Measurements from ENCODE around the gene HCN1.
"Not testable (repeated sequence)": the region's sequence is repeated elsewhere in the genome, so short reads cannot be mapped to it uniquely, and the experiment has no call there.

The HCN1 gene

GRCh38 chr5:45444856-45445255 lies 251.3 kb downstream of the HCN1 start:
- not testable (repeated sequence) for H3K27ac ChIP-seq (ENCODE audit: low read depth, low read length, severe bottlenecking)
- 91 to 94% methylated on average over 7 to 8 of the region's 15 CpGs for WGBS, 2 experiments (ENCODE audit: insufficient coverage in 2 of 2)

GRCh38 chr5:45440466-45440865 lies 255.7 kb downstream of the HCN1 start:
- WGBS, 2 experiments (ENCODE audit: insufficient coverage in 2 of 2): 70 to 100% methylated on average over 1 of the region's 1 CpG
- H3K4me3 ChIP-seq (ENCODE audit: extremely low read depth, insufficient read depth, low read length, poor library complexity, severe bottlenecking): no peak overlapping the region
- no peaks in the 10 kb centered on the region for H3K9me3 ChIP-seq (ENCODE audit: control insufficient read depth, low read length)
- H3K4me1 ChIP-seq (ENCODE audit: control insufficient read depth, insufficient read depth, low read length, poor library complexity, severe bottlenecking): no peaks in the 10 kb centered on the region
- H3K27ac ChIP-seq (ENCODE audit: low read depth, low read length, severe bottlenecking): no peak overlapping the region
- H3K36me3 ChIP-seq (ENCODE audit: control insufficient read depth, insufficient read depth, low read length): no peaks in the 10 kb centered on the region

More at GRCh38 chr5:45444856-45445255, 251.3 kb downstream of the HCN1 start:
- H3K4me3 ChIP-seq (ENCODE audit: extremely low read depth, insufficient read depth, low read length, poor library complexity, severe bottlenecking); H3K4me1 ChIP-seq (ENCODE audit: control insufficient read depth, insufficient read depth, low read length, poor library complexity, severe bottlenecking); H3K9me3 ChIP-seq (ENCODE audit: control insufficient read depth, low read length); H3K36me3 ChIP-seq (ENCODE audit: control insufficient read depth, insufficient read depth, low read length): not testable (repeated sequence)

- Histone ChIP-seq H3K4me3 (ENCODE audit: extremely low read depth, insufficient read depth, low read length, poor library complexity, severe bottlenecking) (no peak overlapping the region), H3K36me3 (ENCODE audit: control insufficient read depth, insufficient read depth, low read length) (no peaks in the 10 kb centered on the region), H3K9me3 (ENCODE audit: control insufficient read depth, low read length) (no peaks in the 10 kb centered on the region), H3K27ac (ENCODE audit: low read depth, low read length, severe bottlenecking) (no peak overlapping the region), H3K4me1 (ENCODE audit: control insufficient read depth, insufficient read depth, low read length, poor library complexity, severe bottlenecking) (no peaks in the 10 kb centered on the region)
Measured at GRCh38 chr5:45437752-45438151, 258.4 kb downstream of the HCN1 start.

- no CpG with 5 or more reads among the region's 2 CpGs for WGBS, 2 experiments (ENCODE audit: insufficient coverage in 2 of 2)
- Histone ChIP-seq H3K36me3 (ENCODE audit: control insufficient read depth, insufficient read depth, low read length) (no peaks in the 10 kb centered on the region), H3K9me3 (ENCODE audit: control insufficient read depth, low read length) (no peaks in the 10 kb centered on the region), H3K4me1 (ENCODE audit: control insufficient read depth, insufficient read depth, low read length, poor library complexity, severe bottlenecking) (no peaks in the 10 kb centered on the region), H3K4me3 (ENCODE audit: extremely low read depth, insufficient read depth, low read length, poor library complexity, severe bottlenecking) (no peak overlapping the region), H3K27ac (ENCODE audit: low read depth, low read length, severe bottlenecking) (no peak overlapping the region)
Measured at GRCh38 chr5:45417285-45417998, 278.7 kb downstream of the HCN1 start.

GRCh38 chr5:45414620-45415573 lies 281.3 kb downstream of the HCN1 start:
- Histone ChIP-seq H3K4me3 (ENCODE audit: extremely low read depth, insufficient read depth, low read length, poor library complexity, severe bottlenecking) (no peak overlapping the region), H3K27ac (ENCODE audit: low read depth, low read length, severe bottlenecking) (no peak overlapping the region), H3K9me3 (ENCODE audit: control insufficient read depth, low read length) (no peaks in the 10 kb centered on the region), H3K4me1 (ENCODE audit: control insufficient read depth, insufficient read depth, low read length, poor library complexity, severe bottlenecking) (peaks cover 12% of the 10 kb centered on the region), H3K36me3 (ENCODE audit: control insufficient read depth, insufficient read depth, low read length) (no peaks in the 10 kb centered on the region)
- 80 to 100% methylated on average over 1 of the region's 2 CpGs for WGBS, 2 experiments (ENCODE audit: insufficient coverage in 2 of 2)

- Histone ChIP-seq H3K4me1 (ENCODE audit: control insufficient read depth, insufficient read depth, low read length, poor library complexity, severe bottlenecking) (peaks cover 12% of the 10 kb centered on the region), H3K9me3 (ENCODE audit: control insufficient read depth, low read length) (no peaks in the 10 kb centered on the region), H3K4me3 (ENCODE audit: extremely low read depth, insufficient read depth, low read length, poor library complexity, severe bottlenecking) (no peak overlapping the region), H3K27ac (ENCODE audit: low read depth, low read length, severe bottlenecking) (peak overlapping the region; percentile 4), H3K36me3 (ENCODE audit: control insufficient read depth, insufficient read depth, low read length) (no peaks in the 10 kb centered on the region)
- WGBS, 2 experiments (ENCODE audit: insufficient coverage in 2 of 2): 93 to 95% methylated on average over 2 to 3 of the region's 3 CpGs
Measured at GRCh38 chr5:45411971-45412612, 284.1 kb downstream of the HCN1 start.

- Histone ChIP-seq H3K4me3 (ENCODE audit: extremely low read depth, insufficient read depth, low read length, poor library complexity, severe bottlenecking) (no peak overlapping the region), H3K9me3 (ENCODE audit: control insufficient read depth, low read length) (no peaks in the 10 kb centered on the region), H3K36me3 (ENCODE audit: control insufficient read depth, insufficient read depth, low read length) (no peaks in the 10 kb centered on the region), H3K4me1 (ENCODE audit: control insufficient read depth, insufficient read depth, low read length, poor library complexity, severe bottlenecking) (peaks cover 12% of the 10 kb centered on the region), H3K27ac (ENCODE audit: low read depth, low read length, severe bottlenecking) (no peak overlapping the region)
- WGBS, 2 experiments (ENCODE audit: insufficient coverage in 2 of 2): no CpG with 5 or more reads among the region's 3 CpGs
Measured at GRCh38 chr5:45410304-45410995, 285.7 kb downstream of the HCN1 start.

- Histone ChIP-seq H3K4me1 (ENCODE audit: control insufficient read depth, insufficient read depth, low read length, poor library complexity, severe bottlenecking) (peaks cover 12% of the 10 kb centered on the region), H3K4me3 (ENCODE audit: extremely low read depth, insufficient read depth, low read length, poor library complexity, severe bottlenecking) (no peak overlapping the region), H3K9me3 (ENCODE audit: control insufficient read depth, low read length) (no peaks in the 10 kb centered on the region), H3K36me3 (ENCODE audit: control insufficient read depth, insufficient read depth, low read length) (no peaks in the 10 kb centered on the region), H3K27ac (ENCODE audit: low read depth, low read length, severe bottlenecking) (no peak overlapping the region)
- WGBS, 2 experiments (ENCODE audit: insufficient coverage in 2 of 2): 84% methylated on average over 2 of the region's 2 CpGs; no CpG with 5 or more reads in 1 of the 2 experiments
Measured at GRCh38 chr5:45408067-45408466, 288.1 kb downstream of the HCN1 start.

GRCh38 chr5:45402804-45403455 lies 293.2 kb downstream of the HCN1 start:
- 82 to 91% methylated on average over 1 of the region's 1 CpG for WGBS, 2 experiments (ENCODE audit: insufficient coverage in 2 of 2)
- Histone ChIP-seq H3K27ac (ENCODE audit: low read depth, low read length, severe bottlenecking) (no peak overlapping the region), H3K4me3 (ENCODE audit: extremely low read depth, insufficient read depth, low read length, poor library complexity, severe bottlenecking) (no peak overlapping the region), H3K9me3 (ENCODE audit: control insufficient read depth, low read length) (no peaks in the 10 kb centered on the region), H3K4me1 (ENCODE audit: control insufficient read depth, insufficient read depth, low read length, poor library complexity, severe bottlenecking) (no peaks in the 10 kb centered on the region), H3K36me3 (ENCODE audit: control insufficient read depth, insufficient read depth, low read length) (no peaks in the 10 kb centered on the region)

GRCh38 chr5:45399041-45399440 lies 297.1 kb downstream of the HCN1 start:
- H3K4me3 ChIP-seq (ENCODE audit: extremely low read depth, insufficient read depth, low read length, poor library complexity, severe bottlenecking): no peak overlapping the region
- H3K27ac ChIP-seq (ENCODE audit: low read depth, low read length, severe bottlenecking): no peak overlapping the region
- no peaks in the 10 kb centered on the region for H3K4me1 ChIP-seq (ENCODE audit: control insufficient read depth, insufficient read depth, low read length, poor library complexity, severe bottlenecking)
- no peaks in the 10 kb centered on the region for H3K36me3 ChIP-seq (ENCODE audit: control insufficient read depth, insufficient read depth, low read length)
- 33 to 40% methylated on average over 1 of the region's 1 CpG for WGBS, 2 experiments (ENCODE audit: insufficient coverage in 2 of 2)
- H3K9me3 ChIP-seq (ENCODE audit: control insufficient read depth, low read length): no peaks in the 10 kb centered on the region

All from mesodermal cell (in vitro differentiated cells).